GM19324 (cell line): Measurements from ENCODE around the gene NEDD8.
A peak's percentile ranks its signal among the peaks of the same experiment; 100 is the strongest.

Experiments
- ATAC-seq: cut with Tn5 transposase; IDR thresholded peaks from one replicate; pipeline ENCODE4 v1.9.1; 2021; ENCODE audit warnings: mild to moderate bottlenecking, moderate library complexity; ENCODE audit not compliant: unreplicated experiment, low FRiP score

The NEDD8 gene

GRCh38 chr14:24184104-24184970 is 47.8 kb downstream of the NEDD8 start:
- no peak for ATAC-seq

- ATAC-seq, result no peak
Observed at GRCh38 chr14:24183014-24183481, 49.1 kb downstream of the NEDD8 start.

- no peak for ATAC-seq
Observed at GRCh38 chr14:24182110-24182882, 49.9 kb downstream of the NEDD8 start.

- no peak for ATAC-seq
Observed at GRCh38 chr14:24181371-24182077, 50.6 kb downstream of the NEDD8 start.

GRCh38 chr14:24179961-24180796 is 52.0 kb downstream of the NEDD8 start:
- ATAC-seq, result no peak

GRCh38 chr14:24179294-24179960 is 52.7 kb downstream of the NEDD8 start:
- ATAC-seq, result no peak

- no peak for ATAC-seq
Observed at GRCh38 chr14:24178399-24179178, 53.6 kb downstream of the NEDD8 start.

GRCh38 chr14:24177891-24178290 is 54.3 kb downstream of the NEDD8 start:
- no peak for ATAC-seq

GRCh38 chr14:24177041-24177825 is 54.9 kb downstream of the NEDD8 start:
- ATAC-seq, result no peak

GRCh38 chr14:24176599-24176998 is 55.6 kb downstream of the NEDD8 start:
- no peak for ATAC-seq

- no peak for ATAC-seq
Observed at GRCh38 chr14:24172871-24173281, 59.3 kb downstream of the NEDD8 start.

- ATAC-seq, result no peak
Observed at GRCh38 chr14:24172261-24172860, 59.8 kb downstream of the NEDD8 start.

GRCh38 chr14:24171422-24172260 is 60.5 kb downstream of the NEDD8 start, which contains the start of gene REC8:
TSS of gene REC8 (plus strand) at chr14:24172080. CDS start at chr14:24172553, 473 bp downstream.
- peak; percentile 83 for ATAC-seq

GRCh38 chr14:24167469-24168114 is 64.6 kb downstream of the NEDD8 start:
- ATAC-seq, result no peak
